Body of pancreas (tissue), 4 donors: ENCODE data around the gene METTL8.

Experiments used
- CTCF ChIP-seq, 7 experiments: fragments of 450-650 bp in 4 of 7; fragments of 200-600 bp in 3 of 7; sonication (generic) in 3 of 7; IDR thresholded peaks; one replicate each; pipeline ENCODE4 v1.5.1; 2016 to 2019; ENCODE audit warnings: antibody characterized with exemption in 7 of 7
- POLR2A ChIP-seq, 3 donors: fragments of 450-650 bp; IDR thresholded peaks; one replicate each; pipeline ENCODE4 v1.6.1; 2016; ENCODE audit warnings: antibody characterized with exemption in 3 of 3, mild to moderate bottlenecking in 2 of 3

GRCh38 chr2:171389780-171390179 lies 44.0 kb downstream of the METTL8 start:
- no peak for TF ChIP-seq CTCF (IDR thresholded peaks at IDR 0.05)
- no peak for TF ChIP-seq POLR2A (IDR thresholded peaks at IDR 0.05)
